OCI-LY3 (cell line): Measurements from ENCODE around the gene DENND1A.
"Not testable (repeated sequence)": the region's sequence is repeated elsewhere in the genome, so short reads cannot be mapped to it uniquely, and the experiment has no call there.

Experiments
- H2AFZ ChIP-seq: fragments of 200-600, 300-600 bp; shearing (Covaris generic); 2 replicates; pipeline ENCODE4 v1.6.0; 2014; ENCODE audit warnings: antibody characterized with exemption, low read depth, low read length
- H3K27ac ChIP-seq: fragments of 200-600, 300-600 bp; sonication (generic); 2 replicates; pipeline ENCODE4 v1.5.1; 2014; ENCODE audit warnings: mild to moderate bottlenecking, low read length, moderate library complexity, mixed read lengths
- H3K27me3 ChIP-seq: fragments of 200-600, 300-600 bp; sonication (generic); 2 replicates; pipeline ENCODE4 v1.6.1; 2014; ENCODE audit warnings: low read depth, low read length, mixed read lengths
- H3K36me3 ChIP-seq: fragments of 200-600, 300-600 bp; sonication (generic); replicated peaks from 2 replicates; pipeline ENCODE3; 2014; ENCODE audit warnings: low read depth, low read length, mixed read lengths
- H3K4me1 ChIP-seq: fragments of 300-600, 200-600 bp; sonication (generic); 2 replicates; pipeline ENCODE4 v1.6.1; 2014; ENCODE audit warnings: low read length, mixed read lengths
- H3K4me2 ChIP-seq: fragments of 200-600, 300-600 bp; sonication (generic); 2 replicates; pipeline ENCODE4 v1.6.1; 2014; ENCODE audit warnings: low read length, mixed read lengths
- H3K4me3 ChIP-seq: fragments of 300-600, 200-600 bp; sonication (generic); 2 replicates; pipeline ENCODE4 v1.5.1; 2014; ENCODE audit warnings: antibody characterized with exemption, mild to moderate bottlenecking, low read length, moderate library complexity
- H3K79me2 ChIP-seq: fragments of 300-600, 200-600 bp; shearing (Covaris generic); 2 replicates; pipeline ENCODE4 v1.6.1; 2014; ENCODE audit warnings: mild to moderate bottlenecking, low read length, mixed read lengths
- H3K9ac ChIP-seq: fragments of 300-600, 200-600 bp; shearing (Covaris generic); 2 replicates; pipeline ENCODE4 v1.6.0; 2014; ENCODE audit warnings: mild to moderate bottlenecking, low read length, moderate library complexity
- H3K9me3 ChIP-seq: fragments of 200-600, 300-600 bp; shearing (Covaris generic); 2 replicates; pipeline ENCODE4 v1.6.1; 2014; ENCODE audit warnings: low read length, mixed read lengths; ENCODE audit not compliant: insufficient read depth
- H4K20me1 ChIP-seq: fragments of 200-600, 300-600 bp; sonication (generic); 2 replicates; pipeline ENCODE4 v1.6.1; 2016; ENCODE audit warnings: low read length, mixed read lengths; ENCODE audit not compliant: insufficient read depth
- CTCF ChIP-seq: fragments of 200-600, 300-600 bp; sonication (generic); IDR thresholded peaks from 2 replicates; pipeline ENCODE4 v1.5.1; 2014; ENCODE audit warnings: antibody characterized with exemption, low read length, low read depth
- EZH2phosphoT487 ChIP-seq: fragments of 200-600 bp; shearing (Covaris generic); IDR thresholded peaks from 2 replicates; pipeline ENCODE4 v1.6.1; 2018; ENCODE audit warnings: antibody characterized with exemption, mixed run types, low read depth

Gene DENND1A

DNA sequence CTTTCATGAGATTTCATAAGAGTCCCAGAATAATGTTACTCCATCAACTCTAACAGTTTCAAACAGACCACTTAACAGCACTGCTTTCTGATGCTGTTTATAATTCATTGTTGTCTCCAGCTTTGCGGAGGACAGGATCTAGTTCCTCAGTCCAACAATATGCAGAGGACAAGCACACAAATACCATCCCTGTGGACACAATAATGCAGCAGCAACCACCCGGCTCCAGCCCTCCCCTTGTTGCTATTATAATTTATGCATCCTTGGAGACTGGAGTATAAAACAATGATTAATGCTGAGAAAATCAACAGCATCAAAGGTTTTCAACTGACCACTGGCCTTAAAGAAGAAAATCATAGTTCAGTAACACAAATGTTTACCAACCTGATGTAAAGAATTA, 108.3 kb downstream of the DENND1A start:
- Histone ChIP-seq H3K9me3 (no peaks in the 10 kb centered on the region), H3K4me3 (no peak overlapping the region), H3K4me1 (no peaks in the 10 kb centered on the region), H2AFZ (no peak overlapping the region), H3K27me3 (no peaks in the 10 kb centered on the region), H4K20me1 (peaks cover 71% of the 10 kb centered on the region), H3K4me2 (no peak overlapping the region), H3K36me3 (peaks cover 3% of the 10 kb centered on the region), H3K79me2 (peaks cover 29% of the 10 kb centered on the region), H3K27ac (no peak overlapping the region), H3K9ac (no peak overlapping the region)
- TF ChIP-seq CTCF, result no peak
- TF ChIP-seq EZH2phosphoT487, result no peak

DNA sequence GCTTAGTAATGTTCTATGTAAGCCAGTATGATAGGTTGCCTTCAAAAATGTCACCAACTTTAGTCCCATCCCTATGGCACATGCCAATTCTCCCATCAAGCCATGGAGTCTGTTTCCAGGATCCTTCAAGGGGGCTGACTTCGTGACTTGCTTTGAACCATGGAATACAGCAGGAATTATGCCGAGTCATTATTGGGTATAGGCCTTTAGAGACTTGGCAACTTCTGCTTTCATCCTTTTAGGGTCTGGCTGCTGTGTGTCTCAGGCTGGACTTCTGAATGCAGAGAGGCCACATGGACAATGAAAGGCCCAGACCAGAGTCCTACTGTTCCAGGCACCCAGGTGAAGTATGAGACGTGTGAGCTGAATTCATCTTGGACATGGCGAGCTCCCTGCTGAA, 109.8 kb downstream of the DENND1A start:
- TF ChIP-seq CTCF (no peak), EZH2phosphoT487 (no peak)
- Histone ChIP-seq H3K36me3 (peaks cover 3% of the 10 kb centered on the region), H4K20me1 (peaks cover 64% of the 10 kb centered on the region), H3K9ac (no peak overlapping the region), H3K4me2 (no peak overlapping the region), H3K27ac (no peak overlapping the region), H3K4me3 (no peak overlapping the region), H3K9me3 (no peaks in the 10 kb centered on the region), H3K79me2 (peaks cover 31% of the 10 kb centered on the region), H3K27me3 (no peaks in the 10 kb centered on the region), H3K4me1 (no peaks in the 10 kb centered on the region), H2AFZ (no peak overlapping the region)

GRCh38 chr9:123816817-123817472, 113.0 kb downstream of the DENND1A start:
- Histone ChIP-seq H3K36me3 (peaks cover 3% of the 10 kb centered on the region), H3K27me3 (no peaks in the 10 kb centered on the region), H3K4me3 (no peak overlapping the region), H3K4me1 (no peaks in the 10 kb centered on the region), H2AFZ (no peak overlapping the region), H3K4me2 (no peak overlapping the region), H3K27ac (no peak overlapping the region), H3K9ac (no peak overlapping the region), H3K9me3 (no peaks in the 10 kb centered on the region), H3K79me2 (peaks cover 26% of the 10 kb centered on the region), H4K20me1 (peaks cover 55% of the 10 kb centered on the region)
- TF ChIP-seq EZH2phosphoT487 (no peak), CTCF (no peak)

DNA sequence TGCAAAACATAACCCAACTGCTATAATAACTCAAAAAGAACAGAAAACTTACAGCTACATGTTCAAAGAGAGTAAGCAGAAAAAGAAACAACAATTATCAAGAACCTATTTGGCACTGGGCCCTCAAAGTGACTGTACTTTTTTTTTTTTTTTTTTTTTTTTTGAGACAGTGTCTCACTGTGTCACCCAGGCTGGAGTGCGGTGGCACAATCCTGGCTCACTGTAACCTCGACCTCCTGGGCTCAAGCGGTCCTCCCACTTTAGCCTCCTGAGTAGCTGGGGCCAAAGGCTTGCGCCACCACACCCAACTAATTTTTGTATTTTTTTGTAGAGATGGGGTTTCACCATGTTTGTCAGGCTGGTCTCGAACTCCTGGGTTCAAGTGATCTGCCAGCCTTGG, 114.1 kb downstream of the DENND1A start:
- Histone ChIP-seq H3K79me2 (peaks cover 23% of the 10 kb centered on the region), H4K20me1 (peaks cover 53% of the 10 kb centered on the region)
- not testable (repeated sequence) for H3K27me3 ChIP-seq, H3K27ac ChIP-seq, H3K4me3 ChIP-seq, H3K9me3 ChIP-seq, H3K9ac ChIP-seq, H2AFZ ChIP-seq, H3K36me3 ChIP-seq, H3K4me1 ChIP-seq, H3K4me2 ChIP-seq

DNA sequence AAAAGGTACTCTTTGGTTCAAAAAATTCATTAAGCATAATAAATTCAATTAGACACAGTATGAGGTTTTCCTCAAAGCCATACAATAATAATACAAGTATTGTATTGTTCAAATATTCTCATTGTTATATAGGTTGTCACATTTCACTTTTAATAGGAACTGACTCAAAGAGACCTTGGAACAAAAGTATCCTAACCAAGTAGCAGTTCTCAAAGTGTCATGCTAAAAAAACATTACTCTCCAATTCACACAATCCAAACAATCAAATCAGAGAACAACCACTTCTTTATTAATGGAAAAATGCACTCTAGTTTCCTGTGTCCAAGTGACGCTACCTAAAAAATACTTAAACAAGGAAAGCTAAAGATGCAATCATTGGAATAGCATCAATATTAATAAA, 115.4 kb downstream of the DENND1A start:
- Histone ChIP-seq H3K4me1 (no peaks in the 10 kb centered on the region), H3K36me3 (peaks cover 3% of the 10 kb centered on the region), H3K9ac (no peak overlapping the region), H3K4me2 (no peak overlapping the region), H3K27ac (no peak overlapping the region), H4K20me1 (peaks cover 51% of the 10 kb centered on the region), H3K4me3 (no peak overlapping the region), H2AFZ (no peak overlapping the region), H3K79me2 (peaks cover 25% of the 10 kb centered on the region), H3K9me3 (no peaks in the 10 kb centered on the region), H3K27me3 (no peaks in the 10 kb centered on the region)
- TF ChIP-seq CTCF, result no peak
- no peak for TF ChIP-seq EZH2phosphoT487
